ENCODE measurements around the gene DSCAML1. TPM values are rescaled to one million over a fixed set of nuclear protein-coding genes. Genes with fewer than 3 reads are reported as not detected.
A peak's percentile ranks its signal among the peaks of the same experiment; 100 is the strongest.

The DSCAML1 gene
- total and polyA plus RNA-seq, 2 experiments from 2014 or later, result not detected

GRCh38 chr11:117828611-117829368, 31.8 kb upstream of the DSCAML1 start:
- H3K4me3 ChIP-seq, result no peak overlapping the region
- H4K20me1 ChIP-seq (ENCODE audit: insufficient read depth), result no peaks in the 10 kb centered on the region
- in situ Hi-C loops (cut with MboI), result no loop called here
- DNase-seq, result peak; percentile 45
- H3K36me3 ChIP-seq (ENCODE audit: low read depth), result no peaks in the 10 kb centered on the region
- H3K4me1 ChIP-seq (ENCODE audit: insufficient read depth), result no peaks in the 10 kb centered on the region
- 36 to 37% methylated on average over 12 to 16 of the region's 16 CpGs for WGBS, 2 experiments (ENCODE audit: low coverage in 1 of 2, low lambda C conversion rate in 2 of 2, missing lambda C conversion rate in 2 of 2)
- H3K9me3 ChIP-seq (ENCODE audit: low read depth), result no peaks in the 10 kb centered on the region
- no peak overlapping the region for H3K4me2 ChIP-seq (ENCODE audit: unreplicated experiment)
- no peak overlapping the region for H3K9ac ChIP-seq
- no peaks in the 10 kb centered on the region for H3F3A ChIP-seq (ENCODE audit: insufficient read depth)
- no peak overlapping the region for H3K27ac ChIP-seq
- peaks cover 19% of the 10 kb centered on the region for H3K27me3 ChIP-seq (replicated peaks; ENCODE audit: insufficient read depth)
- TF ChIP-seq EZH2phosphoT487 (IDR thresholded peaks at IDR 0.05; ENCODE audit: insufficient read depth, low read depth), result no peak
- no peak for TF ChIP-seq EZH2 (IDR thresholded peaks at IDR 0.05; ENCODE audit: insufficient read depth, poor library complexity, severe bottlenecking)
- no peaks in the 10 kb centered on the region for H3K9me2 ChIP-seq (ENCODE audit: insufficient read depth)
- no peak overlapping the region for H2AFZ ChIP-seq
- no peaks in the 10 kb centered on the region for H3K79me2 ChIP-seq (ENCODE audit: insufficient read depth)

GRCh38 chr11:117827521-117828511, 30.8 kb upstream of the DSCAML1 start:
- Histone ChIP-seq H3F3A (ENCODE audit: insufficient read depth) (no peaks in the 10 kb centered on the region), H2AFZ (no peak overlapping the region), H3K9me2 (ENCODE audit: insufficient read depth) (no peaks in the 10 kb centered on the region), H3K27ac (no peak overlapping the region), H3K9ac (no peak overlapping the region), H4K20me1 (ENCODE audit: insufficient read depth) (no peaks in the 10 kb centered on the region), H3K36me3 (ENCODE audit: low read depth) (no peaks in the 10 kb centered on the region), H3K4me3 (no peak overlapping the region), H3K4me1 (ENCODE audit: insufficient read depth) (no peaks in the 10 kb centered on the region), H3K4me2 (ENCODE audit: unreplicated experiment) (no peak overlapping the region), H3K79me2 (ENCODE audit: insufficient read depth) (no peaks in the 10 kb centered on the region), H3K9me3 (ENCODE audit: low read depth) (no peaks in the 10 kb centered on the region), H3K27me3 (replicated peaks; ENCODE audit: insufficient read depth) (peaks cover 19% of the 10 kb centered on the region)
- no peak for TF ChIP-seq EZH2phosphoT487 (IDR thresholded peaks at IDR 0.05; ENCODE audit: insufficient read depth, low read depth)
- no peak for TF ChIP-seq EZH2 (IDR thresholded peaks at IDR 0.05; ENCODE audit: insufficient read depth, poor library complexity, severe bottlenecking)
- in situ Hi-C loops (cut with MboI), result no loop called here
- DNase-seq, result no peak
- 54 to 62% methylated on average over 12 to 13 of the region's 15 CpGs for WGBS, 2 experiments (ENCODE audit: low coverage in 1 of 2, low lambda C conversion rate in 2 of 2, missing lambda C conversion rate in 2 of 2)

DNA sequence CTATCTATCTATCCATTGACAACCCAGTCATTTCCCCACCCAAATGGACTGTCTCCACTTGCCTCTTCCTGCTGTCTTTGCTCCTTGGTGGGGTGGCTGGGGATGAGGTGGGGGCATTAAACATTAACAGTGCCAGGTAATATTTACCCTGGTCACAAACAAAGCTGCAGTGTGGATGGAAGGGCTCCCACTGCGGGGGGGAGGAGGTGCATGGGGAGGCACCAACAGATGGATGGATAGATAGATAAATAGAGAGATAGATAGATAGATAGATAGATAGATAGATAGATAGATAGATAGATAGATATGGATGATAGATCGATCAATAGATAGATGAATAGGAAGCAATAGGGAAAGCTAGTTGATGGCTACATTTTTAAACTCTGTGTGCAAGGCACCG, 29.8 kb upstream of the DSCAML1 start:
- no peak overlapping the region for H3K4me2 ChIP-seq (ENCODE audit: unreplicated experiment)
- no peak overlapping the region for H3K9ac ChIP-seq
- H3K27me3 ChIP-seq (replicated peaks; ENCODE audit: insufficient read depth), result peaks cover 19% of the 10 kb centered on the region
- H3K9me2 ChIP-seq (ENCODE audit: insufficient read depth), result no peaks in the 10 kb centered on the region
- WGBS, 2 experiments (ENCODE audit: low coverage in 1 of 2, low lambda C conversion rate in 2 of 2, missing lambda C conversion rate in 2 of 2), result 67 to 72% methylated on average over 3 of the region's 3 CpGs
- no peaks in the 10 kb centered on the region for H3K9me3 ChIP-seq (ENCODE audit: low read depth)
- H3K79me2 ChIP-seq (ENCODE audit: insufficient read depth), result no peaks in the 10 kb centered on the region
- no peak for DNase-seq
- H3K4me1 ChIP-seq (ENCODE audit: insufficient read depth), result no peaks in the 10 kb centered on the region
- TF ChIP-seq EZH2 (IDR thresholded peaks at IDR 0.05; ENCODE audit: insufficient read depth, poor library complexity, severe bottlenecking) (no peak), EZH2phosphoT487 (IDR thresholded peaks at IDR 0.05; ENCODE audit: insufficient read depth, low read depth) (no peak)
- in situ Hi-C loops (cut with MboI), result no loop called here
- H3K36me3 ChIP-seq (ENCODE audit: low read depth), result no peaks in the 10 kb centered on the region
- H3K4me3 ChIP-seq, result no peak overlapping the region
- H2AFZ ChIP-seq, result no peak overlapping the region
- H3F3A ChIP-seq (ENCODE audit: insufficient read depth), result no peaks in the 10 kb centered on the region
- H3K27ac ChIP-seq, result no peak overlapping the region
- H4K20me1 ChIP-seq (ENCODE audit: insufficient read depth), result no peaks in the 10 kb centered on the region

- Histone ChIP-seq H3K27ac (no peak overlapping the region), H3K9me3 (ENCODE audit: low read depth) (no peaks in the 10 kb centered on the region), H3K4me2 (ENCODE audit: unreplicated experiment) (no peak overlapping the region), H3K27me3 (replicated peaks; ENCODE audit: insufficient read depth) (peaks cover 24% of the 10 kb centered on the region), H3K36me3 (ENCODE audit: low read depth) (no peaks in the 10 kb centered on the region), H4K20me1 (ENCODE audit: insufficient read depth) (no peaks in the 10 kb centered on the region), H3K9ac (no peak overlapping the region), H3F3A (ENCODE audit: insufficient read depth) (no peaks in the 10 kb centered on the region), H3K79me2 (ENCODE audit: insufficient read depth) (no peaks in the 10 kb centered on the region), H3K4me3 (no peak overlapping the region), H3K9me2 (ENCODE audit: insufficient read depth) (no peaks in the 10 kb centered on the region), H3K4me1 (ENCODE audit: insufficient read depth) (no peaks in the 10 kb centered on the region), H2AFZ (no peak overlapping the region)
- WGBS, 2 experiments (ENCODE audit: low coverage in 1 of 2, low lambda C conversion rate in 2 of 2, missing lambda C conversion rate in 2 of 2), result 34 to 47% methylated on average over 10 of the region's 10 CpGs
- TF ChIP-seq EZH2 (IDR thresholded peaks at IDR 0.05; ENCODE audit: insufficient read depth, poor library complexity, severe bottlenecking) (no peak), EZH2phosphoT487 (IDR thresholded peaks at IDR 0.05; ENCODE audit: insufficient read depth, low read depth) (no peak)
- in situ Hi-C loops (cut with MboI), result no loop called here
- no peak for DNase-seq
These were observed 29.2 kb upstream of the DSCAML1 start for GRCh38 chr11:117826190-117826570.
